Activated T-cell treated with anti-CD3 and anti-CD28 coated beads for 4 hours (primary cell): ENCODE results near the gene MIPOL1.
"Not testable (repeated sequence)": the region's sequence is repeated elsewhere in the genome, so short reads cannot be mapped to it uniquely, and the experiment has no call there.

Source experiments
- DNase-seq: peaks from one replicate; pipeline ENCODE4 v3.0.0-alpha.2; 2020

The MIPOL1 gene

GRCh38 chr14:37236044-37236443 is 38.3 kb downstream of the MIPOL1 start:
- DNase-seq = not testable (repeated sequence)

- no peak for DNase-seq
Observed at GRCh38 chr14:37237094-37237493, 39.4 kb downstream of the MIPOL1 start.

- no peak for DNase-seq
Observed at GRCh38 chr14:37237735-37238200, 40.0 kb downstream of the MIPOL1 start.

- DNase-seq = no peak
Observed at GRCh38 chr14:37241198-37241597, 43.5 kb downstream of the MIPOL1 start.

GRCh38 chr14:37246427-37246829 is 48.7 kb downstream of the MIPOL1 start:
- no peak for DNase-seq

GRCh38 chr14:37247791-37248461 is 50.2 kb downstream of the MIPOL1 start:
- no peak for DNase-seq

- DNase-seq = no peak
Observed at GRCh38 chr14:37251775-37252174, 54.0 kb downstream of the MIPOL1 start.

GRCh38 chr14:37252434-37252833 is 54.7 kb downstream of the MIPOL1 start:
- no peak for DNase-seq

- no peak for DNase-seq
Observed at GRCh38 chr14:37253905-37254304, 56.2 kb downstream of the MIPOL1 start.

GRCh38 chr14:37254411-37254947 is 56.7 kb downstream of the MIPOL1 start:
- no peak for DNase-seq

- DNase-seq = no peak
Observed at GRCh38 chr14:37257501-37258070, 59.8 kb downstream of the MIPOL1 start.

- DNase-seq = no peak
Observed at GRCh38 chr14:37262649-37263048, 64.9 kb downstream of the MIPOL1 start.

GRCh38 chr14:37263656-37264236 is 66.0 kb downstream of the MIPOL1 start:
- no peak for DNase-seq

GRCh38 chr14:37268788-37269187 is 71.1 kb downstream of the MIPOL1 start:
- DNase-seq = no peak

GRCh38 chr14:37270629-37271028 is 72.9 kb downstream of the MIPOL1 start:
- no peak for DNase-seq

- DNase-seq = no peak
Observed at GRCh38 chr14:37272569-37272968, 74.8 kb downstream of the MIPOL1 start.

- DNase-seq = no peak
Observed at GRCh38 chr14:37274652-37275051, 76.9 kb downstream of the MIPOL1 start.

GRCh38 chr14:37275963-37276362 is 78.2 kb downstream of the MIPOL1 start:
- no peak for DNase-seq

- no peak for DNase-seq
Observed at GRCh38 chr14:37278636-37279538, 81.2 kb downstream of the MIPOL1 start.

- DNase-seq = no peak
Observed at GRCh38 chr14:37279818-37280217, 82.1 kb downstream of the MIPOL1 start.

GRCh38 chr14:37284760-37285159 is 87.0 kb downstream of the MIPOL1 start:
- no peak for DNase-seq

GRCh38 chr14:37285220-37285619 is 87.5 kb downstream of the MIPOL1 start:
- no peak for DNase-seq

- no peak for DNase-seq
Observed at GRCh38 chr14:37289688-37290087, 92.0 kb downstream of the MIPOL1 start.
